SIG-M5 treated with dmso at 0.1 percent for 504 hours (cell line): ENCODE results near the gene ALG12.
A peak's percentile ranks its signal among the peaks of the same experiment; 100 is the strongest.
"Not testable (repeated sequence)": the region's sequence is repeated elsewhere in the genome, so short reads cannot be mapped to it uniquely, and the experiment has no call there.

Source experiments
- DNase-seq: peaks from one replicate; lab custom pipeline; 2025; ENCODE audit not compliant: unreplicated experiment; lab: John Stamatoyannopoulos, UW

Gene ALG12

DNA sequence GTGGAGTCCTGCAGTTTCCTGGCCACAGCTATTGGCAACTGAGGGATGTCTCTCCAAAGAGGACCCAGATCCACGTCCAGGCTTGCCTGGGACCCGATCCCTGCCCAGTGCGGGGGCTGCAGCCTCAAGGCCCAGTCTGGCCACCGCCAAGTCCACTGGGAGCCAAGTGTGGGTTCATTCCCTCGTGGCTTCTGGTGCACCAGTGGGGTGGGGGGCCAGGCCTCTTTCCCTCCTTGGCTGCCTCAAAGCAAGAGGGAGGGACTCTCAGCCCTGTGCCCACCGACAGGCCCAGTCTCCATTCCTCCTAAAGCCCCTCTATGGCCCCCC, 29.0 kb upstream of the ALG12 start:
- DNase-seq: no peak

DNA sequence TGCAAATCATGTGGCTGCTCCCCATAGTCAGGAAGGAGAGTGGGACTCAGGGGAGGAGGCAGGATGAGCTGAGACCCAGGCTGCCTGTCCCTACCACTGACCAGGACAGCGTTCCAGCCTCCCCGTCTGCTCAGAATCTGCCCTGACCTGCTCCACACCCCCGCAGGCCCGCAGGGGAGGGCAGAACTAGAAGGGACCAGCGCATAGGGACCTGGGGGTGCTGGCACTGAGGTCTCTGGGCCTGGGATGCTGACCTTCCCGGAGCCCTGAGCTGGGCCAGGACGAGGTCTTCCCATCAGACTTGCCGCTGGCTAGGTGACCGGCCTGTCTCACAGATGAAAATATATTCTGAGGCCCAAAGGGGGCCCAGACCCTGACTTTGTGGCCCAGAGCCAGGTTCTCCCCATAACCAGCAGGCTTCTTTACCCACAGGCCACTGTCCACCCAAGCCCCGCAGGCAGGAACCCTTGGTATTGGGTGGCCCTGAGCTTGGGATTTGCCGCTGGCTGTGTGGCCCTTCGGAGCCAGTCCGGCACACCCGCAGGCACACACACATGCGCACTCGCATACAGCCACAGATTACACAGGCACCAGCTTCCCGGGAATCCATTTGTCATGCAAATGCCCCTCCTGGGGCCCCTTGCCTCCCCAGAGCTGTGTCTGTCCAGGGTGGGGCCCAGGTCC, 28.5 kb upstream of the ALG12 start:
- DNase-seq: no peak

DNA sequence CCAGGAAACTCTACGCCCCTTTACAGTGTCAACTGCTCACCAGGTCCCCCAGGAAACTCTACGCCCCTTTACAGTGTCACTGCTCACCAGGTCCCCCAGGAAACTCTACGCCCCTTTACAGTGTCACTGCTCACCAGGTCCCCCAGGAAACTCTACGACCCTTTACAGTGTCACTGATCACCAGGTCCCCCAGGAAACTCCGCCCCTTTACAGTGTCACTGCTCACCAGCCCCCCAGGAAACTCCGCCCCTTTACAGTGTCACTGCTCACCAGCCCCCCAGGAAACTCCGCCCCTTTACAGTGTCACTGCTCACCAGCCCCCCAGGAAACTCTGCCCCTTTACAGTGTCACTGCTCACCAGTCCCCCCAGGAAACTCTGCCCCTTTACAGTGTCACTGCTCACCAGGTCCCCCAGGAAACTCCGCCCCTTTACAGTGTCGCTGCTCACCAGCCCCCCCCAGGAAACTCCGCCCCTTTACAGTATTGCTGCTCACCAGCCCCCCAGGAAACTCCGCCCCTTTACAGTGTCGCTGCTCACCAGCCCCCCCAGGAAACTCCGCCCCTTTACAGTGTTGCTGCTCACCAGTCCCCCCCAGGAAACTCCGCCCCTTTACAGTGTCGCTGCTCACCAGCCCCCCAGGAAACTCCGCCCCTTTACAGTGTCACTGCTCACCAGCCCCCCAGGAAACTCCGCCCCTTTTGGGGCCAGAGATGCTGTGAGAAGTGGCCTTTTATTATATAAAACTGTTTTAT, 27.0 kb upstream of the ALG12 start:
- DNase-seq: not testable (repeated sequence)

DNA sequence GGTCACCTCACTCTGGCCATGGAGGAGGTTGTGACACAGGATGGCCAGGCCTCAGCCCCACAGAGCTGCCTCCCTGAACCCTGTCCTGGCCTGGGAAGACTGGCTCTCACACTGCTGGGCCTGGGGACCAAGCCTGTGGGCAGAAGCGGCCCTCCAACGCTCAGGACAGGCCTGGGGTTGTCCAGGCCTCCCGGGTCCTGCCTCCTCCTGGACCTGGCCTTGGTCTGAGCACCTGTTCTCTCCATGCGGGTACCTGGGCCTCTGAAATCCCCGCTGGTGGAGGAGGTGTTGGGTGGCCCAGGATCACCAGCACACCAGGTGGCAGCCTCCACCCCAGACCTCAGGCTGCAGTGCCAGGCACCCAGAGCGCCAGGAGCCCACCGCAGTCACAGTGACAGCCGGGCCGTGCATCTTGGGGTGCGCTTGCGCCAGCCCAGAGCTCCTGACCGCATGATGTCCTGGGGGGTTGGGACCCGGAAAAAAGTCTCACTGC, 26.2 kb upstream of the ALG12 start:
- DNase-seq: no peak

DNA sequence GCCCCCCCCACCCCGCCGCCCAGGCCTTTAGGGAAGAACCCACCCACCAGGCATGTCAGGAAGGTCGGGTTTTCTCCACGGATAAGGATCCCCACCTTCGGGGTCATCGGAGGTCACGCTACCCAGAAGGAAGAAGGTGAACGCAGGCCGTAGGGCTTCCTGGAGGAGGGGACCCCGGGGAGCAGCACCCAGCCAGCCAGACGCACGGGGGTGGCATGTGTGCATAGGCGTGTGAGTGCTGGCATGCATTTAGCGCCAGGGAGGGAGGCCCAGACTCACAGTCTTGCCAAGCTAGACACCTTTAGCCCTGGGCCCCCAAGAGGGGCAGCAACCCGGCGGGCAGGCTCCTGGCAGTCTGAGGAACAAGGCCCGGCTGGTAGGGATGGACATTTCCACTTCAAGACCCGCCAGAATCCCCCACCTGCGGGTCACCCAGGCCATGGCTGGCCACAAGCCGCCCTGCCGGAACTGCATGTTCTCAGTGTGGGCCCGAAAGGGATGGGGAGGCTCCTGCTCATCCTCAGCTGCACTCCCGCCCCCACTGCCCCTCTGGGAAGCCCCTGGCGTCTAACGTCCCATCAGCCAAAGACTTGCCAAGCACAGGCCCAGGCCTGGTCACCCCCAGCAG, 25.6 kb upstream of the ALG12 start:
- DNase-seq: no peak

DNA sequence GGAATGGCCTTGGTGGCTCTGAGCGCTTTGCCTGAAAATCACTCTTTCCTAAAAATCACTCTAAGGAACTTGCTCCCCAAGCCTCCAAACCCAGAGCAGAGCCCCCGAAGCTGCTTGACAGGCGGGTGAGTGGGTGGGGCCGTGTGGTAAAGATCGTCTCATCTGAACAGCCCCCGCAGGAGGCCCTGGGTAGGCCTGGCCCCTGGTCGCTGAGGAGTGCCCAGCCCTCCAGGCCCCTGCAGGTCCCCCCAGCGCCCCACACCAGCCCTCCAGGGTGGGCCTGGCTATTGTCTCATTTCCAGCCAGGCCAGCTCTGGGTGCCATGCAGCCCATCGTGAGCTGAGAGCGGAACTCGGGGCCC, 25.1 kb upstream of the ALG12 start:
- no peak for DNase-seq

DNA sequence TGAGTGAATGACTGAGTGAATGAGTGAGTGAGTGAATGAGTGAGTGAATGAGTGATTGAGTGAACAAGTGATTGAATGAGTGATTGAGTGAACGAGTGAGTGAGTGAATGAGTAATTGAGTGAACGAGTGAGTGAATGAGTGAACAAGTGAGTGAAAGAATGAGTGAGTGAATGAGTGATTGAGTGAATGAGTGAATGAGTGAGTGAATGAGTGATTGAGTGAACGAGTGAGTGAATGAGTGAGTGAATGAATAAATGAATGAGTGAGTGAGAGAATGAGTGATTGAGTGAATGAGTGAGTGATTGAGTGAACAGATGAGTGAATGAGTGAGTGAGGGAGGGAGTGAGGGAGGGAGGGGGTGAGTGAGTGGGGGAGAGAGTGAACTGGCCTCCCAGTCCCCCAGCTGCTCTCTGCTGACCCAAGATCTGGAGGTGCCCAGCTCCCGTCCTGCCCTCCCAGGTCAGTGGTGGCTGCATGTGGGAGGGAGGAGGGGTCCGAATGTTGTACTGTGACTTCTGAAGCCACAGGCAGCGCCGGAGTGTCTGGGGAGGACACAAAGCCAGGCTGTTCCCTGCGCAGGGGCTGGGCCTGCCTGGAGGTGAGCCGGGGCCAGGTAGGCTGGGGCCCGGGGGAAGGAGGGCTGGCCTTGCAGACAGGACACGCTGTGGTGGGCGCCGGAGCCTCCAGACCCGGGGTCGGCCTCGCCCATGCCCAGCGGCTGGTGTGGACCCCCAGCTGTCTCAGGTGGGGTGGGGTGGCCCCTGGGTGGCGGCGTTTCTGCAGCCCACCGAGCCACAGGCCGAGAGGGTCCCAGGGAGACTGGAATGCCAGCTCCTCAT, 24.5 kb upstream of the ALG12 start:
- DNase-seq: no peak

DNA sequence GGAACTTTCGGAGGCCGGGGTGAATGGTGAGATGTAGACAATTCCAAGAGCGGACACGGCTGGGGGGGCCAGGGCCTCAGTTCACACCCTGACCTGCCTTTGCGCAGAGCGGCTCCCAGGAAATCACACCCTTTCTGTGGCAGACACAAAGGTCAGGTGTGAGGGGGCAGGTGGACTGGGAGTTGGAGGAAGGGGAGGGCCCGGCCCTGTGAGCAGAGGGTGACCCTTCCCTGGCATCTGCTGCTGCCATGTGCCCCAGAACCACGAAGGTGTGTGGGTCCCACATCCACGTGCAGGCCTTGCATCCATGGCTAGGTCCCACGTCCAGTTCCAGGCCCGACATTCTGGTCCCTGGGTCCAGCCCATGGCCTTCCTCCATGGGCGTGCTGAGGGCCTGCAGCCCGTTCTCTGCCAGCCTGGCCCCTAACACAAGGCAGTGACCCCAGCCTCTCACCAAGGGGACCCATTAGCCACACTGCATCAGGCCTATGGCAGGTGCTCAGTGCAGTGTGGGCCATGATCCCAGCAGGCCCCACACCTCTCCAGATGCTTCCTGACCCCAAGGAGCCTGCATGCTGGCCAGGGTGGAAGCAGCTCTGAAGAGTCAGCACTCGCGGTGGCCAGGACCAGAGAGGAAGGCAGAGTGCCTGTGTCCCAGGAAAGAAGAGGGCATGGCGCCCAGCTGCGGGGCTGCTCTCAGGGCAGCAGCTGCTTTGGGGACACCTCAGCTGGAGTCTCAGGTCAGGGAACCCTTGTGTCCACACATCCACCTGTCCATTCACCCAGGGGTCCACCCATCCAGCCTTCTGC, 23.5 kb upstream of the ALG12 start:
- no peak for DNase-seq

DNA sequence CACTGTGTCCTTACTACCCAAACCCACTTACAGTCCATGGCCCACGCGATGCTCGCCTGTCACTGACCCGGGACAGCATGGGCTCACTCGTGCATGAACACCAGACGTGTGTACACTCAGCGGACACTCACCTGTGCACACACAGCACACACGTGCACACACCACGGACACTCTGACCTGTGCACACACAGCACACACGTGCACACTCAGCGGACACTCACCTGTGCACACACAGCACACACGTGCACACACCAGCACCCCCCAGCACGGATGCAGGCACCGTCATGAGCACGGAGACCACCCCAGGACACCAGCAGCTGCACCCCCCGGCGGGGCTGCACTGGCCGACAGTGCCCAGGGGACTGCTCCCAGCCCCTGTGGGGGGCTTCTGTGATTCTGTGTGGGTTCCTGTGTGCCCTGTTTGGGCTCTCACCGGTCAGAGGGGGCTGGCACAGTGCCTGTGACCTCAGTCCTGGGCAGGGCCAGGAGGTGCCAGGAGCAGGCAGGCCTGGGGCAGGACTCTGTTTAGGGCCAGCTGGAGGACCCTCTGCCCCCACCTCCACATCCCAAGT, 20.4 kb upstream of the ALG12 start:
- no peak for DNase-seq

DNA sequence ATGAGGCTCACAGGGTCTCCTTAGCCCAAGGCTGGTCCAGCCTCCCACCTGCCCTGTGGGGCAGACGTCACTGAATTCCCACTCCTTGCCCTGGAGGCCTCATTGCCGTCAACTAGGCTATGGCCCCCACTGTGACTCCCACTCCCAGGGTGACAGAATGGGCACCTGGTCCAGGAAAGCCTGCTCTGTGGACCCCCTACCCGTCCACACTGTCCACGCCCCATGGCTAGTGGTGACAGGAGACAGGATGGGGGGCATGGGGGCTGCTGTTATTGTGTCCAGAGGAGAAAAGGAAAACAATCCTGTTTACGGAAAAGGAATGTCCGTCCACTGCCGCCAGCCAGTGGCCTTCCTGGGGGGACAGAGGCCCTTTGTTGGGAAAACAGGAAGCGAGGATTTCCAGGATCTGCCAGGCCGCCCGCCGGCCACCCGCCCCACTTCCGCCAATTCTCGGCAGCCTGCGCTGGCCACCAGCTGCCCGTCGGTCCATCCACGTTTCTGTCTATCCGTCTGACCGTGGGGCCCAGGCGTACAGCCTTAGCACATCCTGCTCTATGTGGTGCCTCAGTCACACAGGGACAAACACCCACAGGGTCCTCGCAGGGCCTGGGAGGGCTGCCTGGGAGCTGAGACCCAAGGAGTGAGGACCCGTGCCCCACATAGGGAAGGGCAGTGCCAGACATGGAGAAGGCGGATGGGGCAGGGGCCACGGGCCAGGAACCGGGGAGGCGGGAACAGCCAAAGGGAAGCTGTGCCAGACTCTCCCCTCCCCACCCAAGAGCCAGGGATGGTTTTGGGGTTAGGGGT, 19.7 kb upstream of the ALG12 start:
- no peak for DNase-seq

DNA sequence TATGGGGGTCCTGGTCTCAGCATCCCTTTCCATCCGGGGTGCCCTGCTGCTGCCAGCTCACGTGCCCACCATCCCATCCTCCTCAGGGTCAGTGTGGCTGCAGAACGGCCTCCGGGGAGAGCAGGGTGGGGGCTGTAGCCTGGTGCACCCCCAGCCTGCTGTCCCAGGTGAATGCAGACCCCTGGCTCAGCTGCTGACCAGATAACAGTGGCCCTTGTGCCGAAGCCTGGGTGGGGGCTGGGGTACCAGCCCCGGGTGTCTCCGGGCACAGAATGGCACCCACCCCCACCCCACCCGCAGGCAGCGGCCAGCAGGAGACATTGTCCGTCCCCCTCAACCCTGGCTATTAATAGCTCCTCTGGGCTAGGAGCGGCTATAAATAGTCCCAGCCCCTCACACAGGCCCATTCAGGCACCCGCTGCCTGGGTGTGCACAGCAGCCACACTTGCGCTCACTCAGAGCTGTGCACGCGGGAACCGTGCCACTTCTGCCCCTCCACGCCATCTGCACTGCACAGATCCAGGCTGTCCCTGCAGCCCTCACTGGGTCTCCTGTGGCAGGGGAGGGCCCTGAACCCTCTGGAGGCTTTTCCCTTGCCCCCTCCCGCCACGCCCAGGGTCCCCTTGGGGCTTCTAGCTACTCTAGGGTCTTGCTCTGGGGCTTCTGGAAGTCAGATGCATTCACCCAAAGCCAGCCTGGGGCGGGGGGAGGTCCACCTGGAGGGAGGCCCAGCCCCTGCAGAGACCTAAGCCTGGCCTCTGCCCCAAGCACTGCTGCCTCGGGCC, 18.9 kb upstream of the ALG12 start:
- no peak for DNase-seq

DNA sequence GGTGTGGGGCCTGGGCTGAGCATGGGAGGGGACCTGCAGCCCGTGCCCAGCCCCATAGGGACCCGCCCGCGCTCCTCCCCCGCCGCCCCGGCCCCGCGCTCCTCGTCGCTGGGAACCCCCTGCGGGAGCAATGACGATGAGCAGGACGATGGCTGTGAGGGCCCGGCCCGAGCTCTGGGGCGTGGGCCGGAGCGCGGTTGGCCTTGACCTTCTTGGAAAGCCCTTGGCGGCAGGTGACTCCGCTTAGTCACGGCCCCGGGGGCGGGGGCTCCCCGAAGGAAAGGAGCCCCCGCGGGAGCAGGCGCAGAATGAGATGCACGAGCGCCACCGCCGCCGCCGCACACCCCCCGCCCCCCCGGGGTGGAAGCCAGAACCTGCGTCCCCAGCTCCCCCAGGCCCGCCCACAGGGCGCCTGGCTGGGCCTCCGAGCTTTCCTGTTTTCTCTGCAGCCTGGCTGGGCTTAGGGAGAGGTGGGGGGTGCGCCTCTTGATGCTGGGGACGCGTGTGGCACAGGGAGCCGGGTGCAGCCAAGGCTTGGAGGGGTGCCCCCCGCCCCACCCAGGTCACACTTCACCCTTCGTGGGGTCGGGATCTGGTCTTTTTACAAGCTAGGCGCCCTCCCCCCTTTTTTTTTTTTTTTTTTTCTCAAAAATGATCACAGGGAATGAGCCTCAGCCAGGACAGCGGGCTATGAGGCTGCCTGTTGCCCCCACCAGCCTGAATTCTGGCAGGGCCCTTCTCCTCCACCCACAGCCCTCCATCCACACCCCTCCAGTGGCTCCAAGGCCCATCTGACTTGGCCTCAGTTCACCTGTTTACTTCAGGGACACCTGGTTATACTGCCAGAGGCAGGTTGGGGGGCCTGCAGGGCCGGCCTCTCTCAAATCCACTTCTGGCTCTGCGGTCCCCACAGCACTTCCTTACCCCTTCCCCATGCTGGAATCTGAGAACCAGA, 18.1 kb upstream of the ALG12 start:
- DNase-seq: peak; percentile 63

DNA sequence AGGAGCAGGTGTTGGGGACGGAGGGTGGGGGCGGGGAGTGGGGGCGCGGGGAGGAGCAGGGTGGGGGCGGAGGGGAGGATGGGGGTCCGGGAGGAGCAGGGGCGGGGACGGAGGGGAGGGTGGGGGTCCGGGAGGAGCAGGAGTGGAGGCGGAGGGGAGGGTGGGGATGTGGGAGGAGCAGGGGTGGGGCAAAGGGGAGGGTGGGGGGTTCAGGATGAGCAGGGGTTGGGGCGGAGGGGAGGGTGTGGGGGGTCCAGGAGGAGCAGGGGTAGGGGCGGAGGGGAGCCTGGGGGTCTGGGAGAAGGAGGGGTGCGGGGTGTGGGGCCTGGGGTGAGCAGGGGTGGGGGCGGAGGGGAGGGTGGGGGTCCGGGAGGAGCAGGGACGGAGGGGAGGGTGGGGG, 17.3 kb upstream of the ALG12 start:
- no peak for DNase-seq

DNA sequence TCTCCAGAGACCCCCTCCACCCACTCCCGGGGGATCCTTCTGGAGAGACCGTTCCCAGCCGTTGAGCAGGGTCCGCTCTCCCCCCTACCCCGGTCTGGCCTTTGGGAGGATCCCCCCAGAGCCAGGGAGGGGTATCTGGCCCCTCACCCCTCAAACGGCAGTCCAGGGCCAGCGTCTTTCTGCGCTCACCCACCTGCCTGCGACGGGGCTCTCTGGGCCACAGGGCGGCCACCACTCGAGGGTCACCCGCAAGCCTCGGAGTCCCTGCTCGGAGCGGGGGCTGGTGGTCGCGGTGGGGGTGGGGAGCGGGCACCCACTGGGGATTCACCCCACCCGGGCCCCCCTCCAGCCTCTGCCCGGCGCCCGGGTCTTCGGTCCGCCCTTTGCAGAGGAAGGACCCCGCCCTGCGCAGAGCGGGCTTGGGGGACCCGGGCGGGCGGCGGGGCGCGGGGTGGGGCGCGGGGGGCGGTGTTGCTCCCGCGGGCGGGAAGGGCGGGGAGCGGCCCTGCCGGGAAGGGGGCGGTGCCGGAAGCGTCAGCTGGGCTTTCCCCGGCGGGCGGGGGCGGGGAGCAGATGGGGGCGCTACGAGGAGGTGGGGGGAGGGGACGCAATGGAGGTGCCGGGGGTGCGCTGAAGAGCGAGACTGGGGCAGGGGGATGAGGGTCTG, 16.8 kb upstream of the ALG12 start:
- DNase-seq: peak; percentile 12

DNA sequence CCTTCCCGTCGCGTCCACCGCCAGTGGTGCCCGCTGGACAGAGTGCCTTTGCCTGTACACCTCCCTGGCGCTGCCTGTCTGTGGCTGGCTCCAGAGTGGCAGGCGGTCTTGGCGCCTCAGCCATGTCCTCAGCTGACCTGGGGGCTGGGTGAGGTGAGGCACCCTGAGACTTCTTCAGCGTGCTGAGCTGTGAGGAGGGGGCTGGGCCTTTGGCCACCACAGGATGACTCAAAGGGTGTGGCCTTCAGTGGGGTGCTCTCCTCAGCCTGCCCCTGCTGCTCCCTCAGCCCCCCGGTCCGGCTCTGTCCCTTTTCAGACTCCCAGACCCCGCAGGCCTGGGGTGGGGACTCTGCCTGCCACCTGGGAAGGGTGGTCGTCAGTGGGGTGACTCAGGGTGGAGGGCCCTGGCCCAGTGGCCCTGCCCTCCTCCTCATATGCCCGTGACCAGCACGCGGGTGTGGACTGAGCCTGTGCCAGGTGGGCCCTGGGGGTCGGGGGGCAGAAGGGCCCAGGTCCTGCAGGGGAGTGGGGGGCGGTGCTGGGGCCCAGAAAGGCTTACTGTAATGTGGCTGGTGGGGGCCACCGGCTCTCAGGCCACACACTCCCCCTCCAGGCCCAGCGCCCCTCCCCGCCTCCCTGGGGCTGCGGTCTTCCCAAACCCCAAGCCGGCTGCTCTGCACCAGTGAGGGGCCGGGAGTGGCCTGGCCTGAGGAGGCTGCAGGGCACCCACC, 16.1 kb upstream of the ALG12 start:
- DNase-seq: no peak
